OCI-LY3 (cell line): ENCODE measurements around the gene RBL2.

Experiments
- H2AFZ ChIP-seq: fragments of 200-600, 300-600 bp; shearing (Covaris generic); 2 replicates; pipeline ENCODE4 v1.6.0; 2014; ENCODE audit warnings: antibody characterized with exemption, low read depth, low read length
- H3K27ac ChIP-seq: fragments of 200-600, 300-600 bp; sonication (generic); 2 replicates; pipeline ENCODE4 v1.5.1; 2014; ENCODE audit warnings: mild to moderate bottlenecking, low read length, moderate library complexity, mixed read lengths
- H3K27me3 ChIP-seq: fragments of 200-600, 300-600 bp; sonication (generic); 2 replicates; pipeline ENCODE4 v1.6.1; 2014; ENCODE audit warnings: low read depth, low read length, mixed read lengths
- H3K36me3 ChIP-seq: fragments of 200-600, 300-600 bp; sonication (generic); replicated peaks from 2 replicates; pipeline ENCODE3; 2014; ENCODE audit warnings: low read depth, low read length, mixed read lengths
- H3K4me1 ChIP-seq: fragments of 300-600, 200-600 bp; sonication (generic); 2 replicates; pipeline ENCODE4 v1.6.1; 2014; ENCODE audit warnings: low read length, mixed read lengths
- H3K4me2 ChIP-seq: fragments of 200-600, 300-600 bp; sonication (generic); 2 replicates; pipeline ENCODE4 v1.6.1; 2014; ENCODE audit warnings: low read length, mixed read lengths
- H3K4me3 ChIP-seq: fragments of 300-600, 200-600 bp; sonication (generic); 2 replicates; pipeline ENCODE4 v1.5.1; 2014; ENCODE audit warnings: antibody characterized with exemption, mild to moderate bottlenecking, low read length, moderate library complexity
- H3K79me2 ChIP-seq: fragments of 300-600, 200-600 bp; shearing (Covaris generic); 2 replicates; pipeline ENCODE4 v1.6.1; 2014; ENCODE audit warnings: mild to moderate bottlenecking, low read length, mixed read lengths
- H3K9ac ChIP-seq: fragments of 300-600, 200-600 bp; shearing (Covaris generic); 2 replicates; pipeline ENCODE4 v1.6.0; 2014; ENCODE audit warnings: mild to moderate bottlenecking, low read length, moderate library complexity
- H3K9me3 ChIP-seq: fragments of 200-600, 300-600 bp; shearing (Covaris generic); 2 replicates; pipeline ENCODE4 v1.6.1; 2014; ENCODE audit warnings: low read length, mixed read lengths; ENCODE audit not compliant: insufficient read depth
- H4K20me1 ChIP-seq: fragments of 200-600, 300-600 bp; sonication (generic); 2 replicates; pipeline ENCODE4 v1.6.1; 2016; ENCODE audit warnings: low read length, mixed read lengths; ENCODE audit not compliant: insufficient read depth
- EZH2phosphoT487 ChIP-seq: fragments of 200-600 bp; shearing (Covaris generic); IDR thresholded peaks from 2 replicates; pipeline ENCODE4 v1.6.1; 2018; ENCODE audit warnings: antibody characterized with exemption, mixed run types, low read depth
- TF ChIP-seq, protein P1 (sequence below): fragments of 200-600, 300-600 bp; sonication (generic); IDR thresholded peaks from 2 replicates; pipeline ENCODE4 v1.5.1; 2014; ENCODE audit warnings: antibody characterized with exemption, low read length, low read depth

The RBL2 gene

DNA sequence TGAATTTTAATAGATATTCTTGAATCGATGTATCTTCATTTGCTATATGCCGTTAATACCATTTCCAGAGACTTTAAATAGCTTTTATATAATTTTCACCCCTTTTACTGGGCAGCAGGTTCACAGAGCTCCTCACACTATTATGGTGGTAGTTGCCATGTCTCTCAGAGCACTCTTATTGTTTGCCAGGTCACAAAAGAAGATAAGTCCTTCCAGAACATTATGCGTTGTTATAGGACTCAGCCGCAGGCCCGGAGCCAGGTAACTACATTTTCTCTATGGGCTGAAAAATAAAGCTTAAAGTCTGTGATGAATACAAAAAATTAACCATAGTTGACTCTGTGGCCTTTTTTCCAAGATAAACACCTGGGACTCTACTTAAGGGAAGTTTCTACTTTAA lies 44.7 kb downstream of the RBL2 start:
- Histone ChIP-seq H3K4me1 (no peaks in the 10 kb centered on the region), H3K27me3 (no peaks in the 10 kb centered on the region), H3K36me3 (peaks cover 62% of the 10 kb centered on the region), H3K4me3 (no peak overlapping the region), H3K9ac (no peak overlapping the region), H3K4me2 (no peak overlapping the region), H2AFZ (no peak overlapping the region), H3K9me3 (no peaks in the 10 kb centered on the region), H3K27ac (no peak overlapping the region), H3K79me2 (no peaks in the 10 kb centered on the region), H4K20me1 (no peaks in the 10 kb centered on the region)
- TF ChIP-seq, protein P1, sequence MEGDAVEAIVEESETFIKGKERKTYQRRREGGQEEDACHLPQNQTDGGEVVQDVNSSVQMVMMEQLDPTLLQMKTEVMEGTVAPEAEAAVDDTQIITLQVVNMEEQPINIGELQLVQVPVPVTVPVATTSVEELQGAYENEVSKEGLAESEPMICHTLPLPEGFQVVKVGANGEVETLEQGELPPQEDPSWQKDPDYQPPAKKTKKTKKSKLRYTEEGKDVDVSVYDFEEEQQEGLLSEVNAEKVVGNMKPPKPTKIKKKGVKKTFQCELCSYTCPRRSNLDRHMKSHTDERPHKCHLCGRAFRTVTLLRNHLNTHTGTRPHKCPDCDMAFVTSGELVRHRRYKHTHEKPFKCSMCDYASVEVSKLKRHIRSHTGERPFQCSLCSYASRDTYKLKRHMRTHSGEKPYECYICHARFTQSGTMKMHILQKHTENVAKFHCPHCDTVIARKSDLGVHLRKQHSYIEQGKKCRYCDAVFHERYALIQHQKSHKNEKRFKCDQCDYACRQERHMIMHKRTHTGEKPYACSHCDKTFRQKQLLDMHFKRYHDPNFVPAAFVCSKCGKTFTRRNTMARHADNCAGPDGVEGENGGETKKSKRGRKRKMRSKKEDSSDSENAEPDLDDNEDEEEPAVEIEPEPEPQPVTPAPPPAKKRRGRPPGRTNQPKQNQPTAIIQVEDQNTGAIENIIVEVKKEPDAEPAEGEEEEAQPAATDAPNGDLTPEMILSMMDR: no peak
- TF ChIP-seq EZH2phosphoT487: no peak

DNA sequence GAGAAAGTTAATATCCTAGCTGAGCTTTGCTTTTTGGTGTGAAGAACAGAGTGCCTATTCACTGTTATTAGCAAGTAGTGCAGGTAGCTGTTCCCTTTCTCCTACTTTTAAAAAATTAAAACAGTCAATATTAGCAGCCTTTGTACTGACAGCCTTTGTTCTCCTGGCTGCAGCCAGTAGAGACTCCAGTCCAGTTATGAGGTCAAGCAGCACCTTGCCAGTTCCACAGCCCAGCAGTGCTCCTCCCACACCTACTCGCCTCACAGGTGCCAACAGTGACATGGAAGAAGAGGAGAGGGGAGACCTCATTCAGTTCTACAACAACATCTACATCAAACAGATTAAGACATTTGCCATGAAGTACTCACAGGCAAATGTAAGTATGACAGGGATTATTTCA lies 46.1 kb downstream of the RBL2 start:
- Histone ChIP-seq H3K4me2 (no peak overlapping the region), H2AFZ (no peak overlapping the region), H3K4me1 (no peaks in the 10 kb centered on the region), H3K27me3 (no peaks in the 10 kb centered on the region), H3K9ac (no peak overlapping the region), H3K9me3 (no peaks in the 10 kb centered on the region), H3K79me2 (no peaks in the 10 kb centered on the region), H3K4me3 (no peak overlapping the region), H3K36me3 (peaks cover 71% of the 10 kb centered on the region), H3K27ac (no peak overlapping the region), H4K20me1 (no peaks in the 10 kb centered on the region)
- TF ChIP-seq, protein P1: no peak
- no peak for TF ChIP-seq EZH2phosphoT487

DNA sequence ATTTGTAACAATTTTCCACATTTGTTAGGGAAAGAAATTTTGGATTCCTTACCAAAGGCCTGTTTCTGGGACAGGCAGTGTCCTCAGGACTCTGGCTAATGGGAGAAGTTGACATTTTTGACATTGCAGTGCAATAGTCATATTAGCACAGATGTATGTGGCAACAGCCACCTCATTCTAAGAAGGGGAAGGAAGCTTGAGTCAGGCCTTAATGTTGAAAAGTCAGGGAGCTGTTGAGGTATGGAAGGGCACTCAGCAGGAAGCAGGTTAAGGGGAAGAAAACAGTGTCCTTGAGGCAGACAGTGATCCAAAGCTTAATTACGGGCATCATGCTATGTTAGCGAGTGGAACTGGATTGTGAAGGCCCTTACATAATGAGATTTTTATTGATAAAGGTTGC lies 47.9 kb downstream of the RBL2 start:
- Histone ChIP-seq H3K27ac (no peak overlapping the region), H3K4me1 (no peaks in the 10 kb centered on the region), H3K79me2 (no peaks in the 10 kb centered on the region), H3K4me3 (no peak overlapping the region), H3K9me3 (no peaks in the 10 kb centered on the region; the same call in 1 of the 2 replicates), H3K9ac (no peak overlapping the region), H3K4me2 (no peak overlapping the region), H2AFZ (no peak overlapping the region), H4K20me1 (no peaks in the 10 kb centered on the region), H3K36me3 (peaks cover 83% of the 10 kb centered on the region), H3K27me3 (no peaks in the 10 kb centered on the region)
- TF ChIP-seq, protein P1: no peak
- no peak for TF ChIP-seq EZH2phosphoT487

DNA sequence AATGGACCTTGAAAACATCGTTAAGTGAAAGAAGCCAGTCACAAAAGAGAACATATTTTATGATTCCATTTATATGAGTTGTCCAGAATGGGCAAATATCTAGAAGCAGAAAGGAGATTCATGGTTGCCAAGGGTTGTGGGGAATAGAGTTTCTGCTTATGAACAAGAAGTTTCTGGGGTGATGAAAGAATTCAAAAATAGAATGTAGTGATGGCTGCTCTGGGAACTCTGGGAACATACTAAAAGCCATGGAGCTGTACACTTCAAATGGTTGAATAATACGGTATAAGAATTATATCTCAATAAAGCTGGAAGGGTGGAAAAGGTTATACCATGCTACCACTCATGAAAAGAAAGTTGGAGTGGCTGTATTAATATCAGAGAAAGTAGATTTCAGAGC lies 50.3 kb downstream of the RBL2 start:
- no peaks in the 10 kb centered on the region for H3K79me2 ChIP-seq
- H3K9ac ChIP-seq: no peak overlapping the region
- H3K4me2 ChIP-seq: no peak overlapping the region
- H4K20me1 ChIP-seq: no peaks in the 10 kb centered on the region
- no peaks in the 10 kb centered on the region for H3K4me1 ChIP-seq
- H3K27ac ChIP-seq: no peak overlapping the region
- TF ChIP-seq EZH2phosphoT487: no peak
- TF ChIP-seq, protein P1: no peak
- no peak overlapping the region for H2AFZ ChIP-seq
- no peaks in the 10 kb centered on the region; the same call in 1 of the 2 replicates for H3K9me3 ChIP-seq
- no peaks in the 10 kb centered on the region for H3K27me3 ChIP-seq
- no peak overlapping the region for H3K4me3 ChIP-seq
- peaks cover 83% of the 10 kb centered on the region for H3K36me3 ChIP-seq
